ENCODE data around the gene MRGPRF.
"Not testable (repeated sequence)": the region's sequence is repeated elsewhere in the genome, so short reads cannot be mapped to it uniquely, and the experiment has no call there.

MRGPRF gene

GRCh38 chr11:69002110-69002569 is 10.9 kb downstream of the MRGPRF start:
- no peak for DNase-seq

DNA sequence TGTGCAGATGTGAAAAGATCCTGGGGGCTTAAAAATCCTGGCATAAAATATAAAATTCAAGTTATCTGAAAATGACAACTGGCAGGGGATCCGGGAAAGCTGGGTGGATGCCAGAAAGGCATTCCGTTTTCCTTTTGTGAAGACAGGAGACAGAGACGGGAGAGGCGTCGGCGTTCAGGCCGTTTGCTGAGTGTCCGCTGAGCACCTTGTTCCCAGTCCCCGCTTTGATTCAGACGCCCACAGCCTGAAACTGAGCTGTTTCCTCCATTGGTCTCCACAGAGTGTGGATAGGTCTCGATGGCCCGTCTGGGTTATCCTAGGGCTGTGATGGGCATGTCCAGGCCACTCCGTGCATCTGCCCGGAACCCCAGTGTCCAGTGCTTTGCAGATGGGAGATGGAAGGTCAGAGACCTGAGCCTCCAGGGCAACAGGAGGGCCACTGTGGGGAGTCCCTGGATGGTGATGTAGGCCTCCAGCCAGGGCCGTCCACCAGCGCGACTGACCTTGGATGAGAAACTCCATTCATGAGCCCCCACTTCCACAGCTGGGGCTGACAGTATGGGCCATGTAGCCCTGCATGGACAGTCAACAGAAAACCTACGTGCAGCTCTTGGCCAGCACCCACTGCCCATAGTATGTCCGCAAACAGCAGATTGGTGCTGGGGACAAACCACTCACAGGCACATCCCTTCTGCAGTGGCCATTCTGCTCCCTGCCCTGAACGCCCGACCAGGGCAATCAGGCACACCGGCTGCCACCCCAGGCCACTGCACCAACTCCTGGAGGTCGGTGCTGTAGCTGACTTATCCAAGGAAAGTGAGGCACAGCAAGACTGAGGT is 11.6 kb downstream of the MRGPRF start:
- DNase-seq, result no peak

DNA sequence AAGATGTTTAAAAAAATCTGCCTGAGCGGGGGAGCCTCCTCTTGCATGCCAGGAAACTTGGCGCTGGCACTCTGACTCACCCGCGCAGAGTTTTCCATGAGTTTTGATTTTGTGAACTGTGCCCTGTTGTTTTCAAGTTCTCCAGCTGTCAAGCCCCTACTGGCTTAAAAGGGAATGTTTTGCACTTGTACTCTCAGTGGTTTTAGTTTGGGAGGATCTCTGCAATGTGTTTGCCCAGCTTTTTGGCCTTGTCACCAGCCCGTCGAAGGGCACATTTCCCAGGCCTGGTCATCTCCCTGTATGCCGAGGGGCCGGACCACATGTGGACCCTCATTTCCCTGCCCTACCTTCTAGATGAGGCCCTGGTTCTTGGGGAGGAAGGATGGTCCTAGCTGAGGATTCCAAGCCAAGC is 12.2 kb downstream of the MRGPRF start:
- DNase-seq, result no peak

DNA sequence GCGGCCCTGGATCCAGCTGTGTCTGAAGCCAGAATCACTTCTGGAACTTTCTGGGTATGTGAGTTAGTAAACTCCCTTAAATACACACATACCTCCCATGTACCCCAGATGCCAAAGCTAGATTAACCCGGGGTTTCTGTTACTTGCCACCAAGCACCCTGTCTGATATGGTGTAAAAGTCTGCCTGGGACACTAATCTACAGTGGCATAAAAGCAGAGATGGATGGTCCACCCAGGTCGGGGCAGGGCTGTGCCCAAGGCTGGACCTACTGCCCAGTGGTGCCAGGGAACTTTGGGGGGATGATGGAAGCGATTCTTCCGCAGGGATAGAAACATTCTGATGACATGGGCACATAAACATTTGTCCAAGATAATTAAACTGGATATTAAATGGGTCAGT is 12.7 kb downstream of the MRGPRF start:
- no peak for DNase-seq

GRCh38 chr11:68999748-69000355 is 13.2 kb downstream of the MRGPRF start:
- not testable (repeated sequence) for DNase-seq

DNA sequence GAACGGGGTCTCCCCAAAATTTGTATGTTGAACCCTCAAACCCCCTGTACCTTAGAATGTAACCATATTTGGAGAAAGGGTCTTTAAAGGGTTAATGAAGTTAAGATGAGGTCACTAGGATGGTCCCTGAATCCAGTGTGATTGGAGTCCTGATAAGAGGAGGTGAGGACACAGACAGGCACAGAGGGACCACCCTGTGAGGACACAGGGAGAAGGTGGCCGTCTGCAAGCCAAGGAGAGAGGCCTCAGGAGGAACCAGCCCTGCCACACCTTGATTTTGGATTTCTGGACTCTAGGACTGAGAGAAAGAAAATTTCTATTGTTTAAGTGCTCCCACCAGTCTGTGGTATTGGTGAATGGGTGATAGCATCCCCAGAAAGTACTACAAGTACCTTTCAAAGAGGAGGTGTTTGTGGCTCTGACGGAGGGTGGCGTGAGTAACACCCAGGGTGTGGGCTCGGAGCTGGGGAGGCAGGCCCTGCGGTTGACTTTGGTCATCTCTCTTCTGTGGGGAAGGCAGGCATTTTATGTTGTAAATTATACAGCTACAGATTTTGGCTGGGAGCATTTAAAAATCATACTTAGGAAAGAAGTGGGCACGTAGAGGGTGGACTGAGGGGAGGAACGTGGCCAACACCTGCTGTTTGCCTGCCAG is 13.8 kb downstream of the MRGPRF start:
- DNase-seq, result no peak

DNA sequence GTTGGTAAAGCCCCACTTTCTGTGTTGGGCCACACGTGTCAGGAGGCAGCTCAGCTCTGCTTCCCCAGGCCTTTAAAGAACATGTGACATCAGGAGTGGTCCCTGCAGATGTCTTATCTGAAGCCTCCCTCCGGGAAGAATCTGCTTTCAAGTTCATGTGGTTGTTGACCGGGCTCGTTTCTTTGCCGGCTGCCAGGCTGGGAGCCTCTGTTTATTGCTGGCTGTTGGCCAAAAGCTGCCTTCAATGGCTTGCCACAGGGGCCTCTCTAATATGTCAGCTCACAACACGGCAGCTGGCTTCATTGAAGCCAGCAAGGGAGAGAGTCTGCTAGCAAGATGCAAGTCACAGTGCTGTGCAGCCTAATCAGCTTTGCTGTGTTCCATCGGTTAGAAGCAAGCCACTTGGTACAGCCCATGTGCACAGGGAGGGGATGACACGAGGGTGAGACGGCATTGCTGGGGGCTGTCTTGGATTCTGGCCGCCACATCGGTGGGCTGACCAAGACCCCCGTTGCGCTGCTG is 14.6 kb downstream of the MRGPRF start:
- DNase-seq, result no peak

DNA sequence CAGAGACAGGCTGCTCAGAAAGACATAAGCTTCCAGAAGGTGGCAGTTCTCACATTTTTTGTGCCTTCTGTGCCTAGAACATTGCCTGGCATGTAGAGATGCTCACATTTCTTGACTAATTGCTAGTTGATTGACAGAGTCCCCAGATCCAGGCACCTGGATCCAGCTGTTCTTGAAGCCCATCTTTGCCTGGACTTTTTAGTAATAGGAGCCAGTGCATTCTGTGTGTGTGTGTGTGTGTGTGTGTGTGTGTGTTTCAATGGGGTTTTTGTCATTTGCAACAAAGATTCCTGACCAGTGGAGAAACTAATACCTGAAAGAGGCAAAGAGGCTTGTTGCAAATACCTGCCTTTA is 15.1 kb downstream of the MRGPRF start:
- no peak for DNase-seq

DNA sequence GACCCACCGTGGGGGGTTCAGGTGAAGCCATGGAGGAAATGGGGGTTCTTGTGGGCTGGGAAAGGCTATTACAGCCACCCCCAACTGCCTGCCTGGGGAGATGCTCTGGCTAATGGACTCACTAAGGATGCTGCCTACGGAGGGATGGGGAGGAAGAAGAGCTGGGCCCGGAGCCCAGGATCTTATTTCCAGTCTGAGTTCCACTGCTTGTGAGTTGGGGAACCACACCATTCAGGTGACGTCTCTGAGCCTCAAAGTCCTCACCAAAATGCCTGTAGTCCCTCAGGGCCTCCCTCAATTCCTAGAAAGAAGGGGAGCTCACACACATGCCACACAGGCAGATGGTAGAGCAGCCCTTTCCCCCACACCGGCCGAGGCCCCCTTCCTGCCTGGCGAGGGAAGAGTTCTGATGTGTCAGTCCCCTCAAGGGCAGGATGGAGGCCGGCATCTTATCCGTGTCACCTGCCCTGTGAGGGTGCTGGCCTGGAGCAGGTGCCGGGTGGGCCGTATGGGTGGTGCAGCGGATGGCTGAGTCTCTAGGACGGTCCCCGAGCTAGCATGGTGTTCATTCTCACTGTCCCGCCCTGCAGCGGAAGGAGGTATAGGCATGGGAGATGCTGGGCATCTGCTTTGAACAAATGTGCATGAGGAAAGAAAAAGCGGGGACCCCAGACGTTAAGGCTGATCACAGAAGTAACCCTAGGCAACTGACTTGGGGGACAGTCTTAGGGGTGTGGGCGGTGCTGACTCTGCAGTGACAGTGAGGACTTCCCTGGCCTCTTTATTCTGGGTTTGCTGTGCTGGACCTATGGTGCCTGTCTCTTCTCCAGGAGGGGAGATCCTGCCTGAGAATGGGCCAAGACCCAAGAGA is 15.7 kb downstream of the MRGPRF start:
- DNase-seq, result no peak

DNA sequence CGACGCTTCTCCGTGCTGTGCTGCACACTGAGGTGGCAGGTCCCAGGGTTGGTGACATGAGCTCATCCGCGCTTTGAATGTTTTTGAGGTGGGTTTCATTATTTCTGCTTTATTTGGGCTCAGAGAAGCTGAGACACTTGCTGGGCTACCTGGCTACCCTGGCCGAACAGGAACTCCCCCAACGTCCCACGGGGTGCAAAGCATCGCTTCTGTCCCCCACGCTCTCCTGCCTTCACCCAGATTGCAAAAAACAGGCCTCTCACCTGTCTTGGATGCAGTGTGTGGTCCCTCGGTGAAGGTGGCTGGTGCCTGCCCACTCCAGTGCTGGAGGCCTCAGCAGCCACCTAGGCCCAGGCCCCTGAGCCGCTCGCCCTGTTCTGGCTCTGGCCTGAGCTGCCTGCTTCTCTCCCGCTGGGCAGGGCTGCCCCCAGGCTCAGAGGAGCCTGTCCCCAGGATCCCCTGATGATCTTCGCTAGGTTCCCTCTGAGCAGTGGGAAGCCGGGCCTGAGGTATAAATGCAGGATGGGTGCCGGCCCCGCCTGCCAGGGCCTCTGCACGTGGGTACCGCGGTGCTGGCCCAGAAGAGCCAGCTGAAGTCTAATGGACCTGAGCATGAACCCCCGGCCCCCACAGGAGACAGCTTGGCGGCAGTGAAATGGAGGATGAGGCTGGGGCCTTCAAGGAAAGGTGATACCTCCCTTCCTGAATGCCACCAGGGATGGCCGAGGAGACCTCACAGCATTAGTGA is 16.5 kb downstream of the MRGPRF start:
- DNase-seq, result no peak

GRCh38 chr11:68994894-68995285 is 18.2 kb downstream of the MRGPRF start:
- no peak for DNase-seq

GRCh38 chr11:68994161-68994893 is 18.7 kb downstream of the MRGPRF start:
- no peak for DNase-seq

GRCh38 chr11:68993546-68993945 is 19.5 kb downstream of the MRGPRF start:
- DNase-seq, result no peak

- DNase-seq, result no peak
These were observed 20.2 kb downstream of the MRGPRF start for GRCh38 chr11:68992743-68993255.

DNA sequence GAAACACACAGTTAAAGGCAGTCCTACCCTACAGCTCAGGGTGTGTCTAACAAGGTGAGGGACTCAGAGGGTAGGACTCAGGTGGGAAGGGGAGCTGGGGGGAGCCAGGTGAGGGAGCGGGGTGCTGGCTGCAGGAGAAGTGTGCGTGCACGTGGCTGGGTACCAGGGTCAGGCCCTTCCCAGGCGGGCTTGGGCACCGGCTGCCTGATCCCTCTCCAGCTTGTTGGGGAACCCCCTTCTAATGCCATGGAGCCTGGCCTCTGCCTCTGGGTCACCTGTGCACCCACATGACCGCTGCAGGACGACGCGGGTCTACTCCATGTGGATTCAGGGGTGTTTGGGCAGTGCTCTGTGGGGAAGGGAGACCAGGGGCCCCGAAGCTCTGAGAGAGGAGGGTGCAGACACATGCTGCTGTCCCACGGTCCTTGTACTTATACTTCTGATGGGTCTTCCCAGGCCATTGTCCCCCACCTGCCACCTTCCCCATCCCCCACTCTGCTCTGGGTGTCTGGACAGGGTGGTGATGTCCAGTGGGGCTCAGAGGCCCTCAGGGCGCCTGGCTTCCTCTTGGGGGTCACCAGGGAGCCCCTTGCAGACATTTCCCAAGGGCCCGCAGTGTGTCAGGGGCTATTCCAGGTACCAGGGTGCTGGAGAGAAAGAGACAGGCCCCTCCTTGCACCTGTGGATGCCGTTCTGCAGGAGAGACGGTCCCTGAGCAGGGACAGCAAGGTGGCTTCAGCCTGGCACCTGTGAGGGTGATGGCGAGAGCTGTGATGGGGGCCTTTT is 21.9 kb downstream of the MRGPRF start:
- no peak for DNase-seq

- DNase-seq, result no peak
These were observed 23.0 kb downstream of the MRGPRF start for GRCh38 chr11:68989936-68990606.

- no peak for DNase-seq
These were observed 24.6 kb downstream of the MRGPRF start for GRCh38 chr11:68988491-68988890.

DNA sequence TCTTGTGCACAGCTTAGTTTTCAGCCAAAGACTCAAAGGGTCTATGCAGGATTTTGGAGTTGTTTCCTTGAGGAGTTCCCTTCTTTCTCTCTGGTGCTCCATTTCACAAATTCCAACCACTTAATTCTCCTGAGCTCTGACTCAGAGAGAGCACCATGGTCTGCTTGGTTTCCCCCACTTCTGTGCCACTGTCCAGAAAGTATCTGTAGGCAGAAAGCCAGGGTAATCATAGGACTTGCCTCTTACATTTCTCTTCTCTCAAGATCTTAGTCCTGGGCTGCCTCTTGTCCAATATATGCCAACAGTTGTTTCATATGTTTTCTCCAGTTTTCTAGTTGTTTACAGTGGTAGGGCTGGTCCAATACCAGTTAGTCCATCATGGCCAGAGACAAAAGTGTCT is 25.8 kb downstream of the MRGPRF start:
- DNase-seq, result no peak

DNA sequence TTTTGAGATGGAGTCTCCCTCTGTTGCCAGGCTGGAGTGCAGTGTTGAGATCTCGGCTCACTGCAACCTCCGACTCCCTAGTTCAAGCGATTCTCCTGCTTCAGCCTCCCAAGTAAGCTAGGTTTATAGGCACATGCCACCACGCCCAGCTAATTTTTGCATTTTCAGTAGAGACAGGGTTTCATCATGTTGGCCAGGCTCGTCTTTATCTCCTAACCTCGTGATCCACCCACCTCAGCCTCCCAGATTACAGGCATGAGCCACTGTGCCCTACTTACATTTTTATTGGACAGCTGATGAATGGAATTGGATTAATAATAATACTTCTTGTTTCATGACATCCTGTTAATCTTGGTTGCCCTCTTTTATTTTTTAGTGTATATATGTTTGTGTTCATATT is 29.2 kb downstream of the MRGPRF start:
- DNase-seq, result no peak

DNA sequence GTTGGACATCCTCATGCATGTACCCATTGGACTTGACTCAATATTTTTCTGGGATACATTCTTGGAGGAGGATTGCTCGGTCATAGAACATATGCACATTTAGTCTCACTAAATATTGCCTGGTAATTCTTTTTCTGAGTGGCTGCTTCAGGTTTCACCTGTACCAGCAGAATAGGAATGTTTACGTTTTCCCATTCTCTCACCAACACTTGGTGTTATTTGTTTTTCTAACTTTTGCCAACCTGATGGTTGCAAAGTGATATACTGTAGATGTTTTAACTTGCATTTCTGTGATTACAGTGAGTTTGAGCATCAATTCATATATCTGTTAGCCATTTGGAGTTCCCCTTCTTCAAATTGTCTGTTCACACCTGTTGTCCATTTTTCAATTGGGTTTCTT is 30.9 kb downstream of the MRGPRF start:
- no peak for DNase-seq
